ENCODE measurements around the gene HOXA6.

Gene HOXA6

DNA sequence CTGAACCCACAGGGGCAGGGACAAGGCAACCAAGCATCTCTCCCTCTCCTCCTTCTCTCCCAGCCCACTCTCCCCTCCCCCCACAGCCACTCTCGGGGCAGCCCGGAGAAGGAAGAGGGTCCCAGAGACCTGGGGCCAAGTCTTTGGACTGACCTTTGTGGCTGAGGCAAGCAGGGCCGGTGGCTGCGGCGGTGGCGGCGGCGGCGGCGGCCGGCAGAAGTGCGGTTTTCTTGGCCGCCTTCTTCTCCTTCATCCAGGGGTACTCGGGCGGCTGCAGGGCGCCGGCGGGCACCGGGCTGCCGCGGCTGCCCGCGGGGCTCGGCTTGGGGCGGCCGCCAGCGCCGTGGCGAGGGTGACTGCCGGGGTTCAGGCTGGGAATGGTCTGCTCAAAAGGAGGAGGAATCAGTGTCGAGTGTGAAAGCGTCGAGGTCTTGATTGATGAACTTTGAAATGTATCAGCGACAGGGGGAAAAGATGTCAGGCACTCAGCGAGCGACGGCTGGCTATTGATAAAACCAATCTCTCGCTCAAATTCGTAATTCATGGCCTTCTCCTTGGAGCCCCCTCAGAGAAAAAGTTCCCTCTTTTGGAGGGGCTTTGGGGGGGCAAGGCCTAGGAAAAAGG lies 45.5 kb downstream of the HOXA6 start:
- DNase-seq (ENCODE audit: insufficient read length, low spot score): no peak
- no peak for FAIRE-seq

DNA sequence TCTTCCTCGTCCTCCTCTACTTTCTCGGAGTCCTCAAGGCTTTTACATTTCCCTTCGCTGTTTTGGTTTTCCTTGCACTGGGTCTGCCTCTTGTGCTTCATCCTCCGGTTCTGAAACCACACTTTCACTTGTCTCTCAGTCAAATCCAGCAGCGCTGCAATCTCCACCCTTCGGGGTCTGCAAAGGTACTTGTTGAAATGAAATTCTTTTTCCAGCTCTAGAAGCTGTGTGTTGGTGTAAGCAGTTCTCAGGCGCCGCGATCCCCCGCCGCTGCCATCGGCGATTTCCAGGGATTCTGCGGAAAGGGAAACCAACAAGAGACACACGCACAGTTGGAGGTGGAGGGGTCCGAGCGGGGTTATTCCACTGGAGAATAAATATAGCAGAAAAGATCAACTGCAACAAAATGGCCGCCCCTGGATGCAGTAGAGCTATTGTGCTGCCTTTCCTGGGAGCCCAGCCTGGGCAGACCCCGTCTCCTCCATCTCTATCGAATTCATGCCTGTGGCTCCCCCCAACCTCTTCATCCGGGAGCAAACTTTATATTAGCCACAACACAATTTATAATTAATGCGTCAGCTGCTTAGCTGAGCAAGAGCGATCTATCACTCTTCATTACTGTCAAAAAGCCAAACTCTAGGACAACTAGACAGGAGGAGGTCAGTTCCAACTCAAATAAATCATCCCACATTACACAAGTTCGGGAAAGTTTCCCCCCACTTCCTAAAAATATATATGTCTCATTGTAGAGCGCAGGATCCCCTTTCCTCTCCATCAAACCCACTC lies 46.2 kb downstream of the HOXA6 start:
- DNase-seq (ENCODE audit: insufficient read length, low spot score) (no peak), FAIRE-seq (no peak)

DNA sequence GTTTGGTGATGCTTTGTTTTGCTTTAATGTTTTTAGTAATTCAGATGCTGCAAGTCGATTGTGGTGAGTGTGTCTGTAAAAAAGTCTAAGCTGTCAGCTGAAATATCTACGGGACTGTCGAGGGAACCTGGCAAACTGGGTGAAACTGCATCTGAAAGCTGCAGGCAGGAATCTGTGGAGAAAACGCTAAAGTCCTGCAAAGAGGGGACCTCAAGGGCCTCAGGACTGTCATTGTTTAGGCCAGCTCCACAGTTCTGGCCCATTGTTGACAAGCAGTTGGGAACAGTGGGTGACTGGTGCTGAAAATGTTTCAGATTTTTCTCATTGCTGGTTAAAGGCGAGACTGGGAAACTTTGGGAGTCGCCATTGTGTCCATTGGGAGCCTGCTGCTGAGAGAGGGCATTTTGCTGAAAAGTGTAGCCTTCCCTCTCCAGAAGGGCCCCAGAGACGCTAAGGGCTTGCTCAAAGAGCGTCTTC lies 46.8 kb downstream of the HOXA6 start:
- DNase-seq (ENCODE audit: insufficient read length, low spot score) (no peak), FAIRE-seq (no peak)

DNA sequence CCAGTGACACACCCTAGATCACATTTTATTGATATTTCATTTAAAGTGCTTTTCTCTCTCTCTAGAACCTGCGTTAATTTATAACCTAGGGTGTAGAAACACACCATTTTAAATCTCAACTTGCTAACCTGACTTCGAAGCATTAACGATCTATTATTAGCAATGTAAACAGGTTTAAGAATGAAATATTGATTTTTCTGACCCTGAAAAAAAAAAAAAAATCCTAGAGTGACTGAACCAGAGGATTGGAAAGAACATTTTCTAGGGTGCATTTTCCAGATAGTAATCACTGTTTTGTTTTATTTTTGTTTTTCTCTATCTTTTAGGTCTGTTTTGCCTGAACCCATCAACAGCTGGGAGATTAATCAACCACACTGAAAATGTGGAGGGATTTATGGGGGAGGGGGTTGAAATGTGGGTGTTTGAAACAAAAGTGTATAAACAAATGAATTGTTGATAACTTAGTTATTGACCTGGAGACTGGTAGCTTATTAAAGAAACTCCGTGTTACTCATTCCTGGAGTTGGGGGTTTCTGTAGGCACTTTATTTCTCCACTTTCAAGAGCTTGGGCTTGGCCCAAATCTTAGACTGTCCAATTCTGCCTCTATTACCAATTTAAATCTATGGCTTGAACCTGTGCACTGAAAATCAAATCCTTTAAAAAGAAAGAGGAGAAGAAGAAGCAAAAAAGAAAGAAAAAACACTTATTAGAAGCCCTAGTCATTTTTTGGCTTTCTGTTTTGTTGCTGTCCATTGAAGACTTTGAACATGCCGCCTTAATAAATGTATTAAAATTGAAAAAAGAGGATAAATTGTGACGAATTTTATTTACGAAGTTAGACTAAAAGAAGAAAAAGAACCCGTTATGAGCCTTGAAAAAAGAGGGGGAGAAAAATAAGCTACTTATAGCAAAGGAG lies 47.9 kb downstream of the HOXA6 start:
- FAIRE-seq: no peak

DNA sequence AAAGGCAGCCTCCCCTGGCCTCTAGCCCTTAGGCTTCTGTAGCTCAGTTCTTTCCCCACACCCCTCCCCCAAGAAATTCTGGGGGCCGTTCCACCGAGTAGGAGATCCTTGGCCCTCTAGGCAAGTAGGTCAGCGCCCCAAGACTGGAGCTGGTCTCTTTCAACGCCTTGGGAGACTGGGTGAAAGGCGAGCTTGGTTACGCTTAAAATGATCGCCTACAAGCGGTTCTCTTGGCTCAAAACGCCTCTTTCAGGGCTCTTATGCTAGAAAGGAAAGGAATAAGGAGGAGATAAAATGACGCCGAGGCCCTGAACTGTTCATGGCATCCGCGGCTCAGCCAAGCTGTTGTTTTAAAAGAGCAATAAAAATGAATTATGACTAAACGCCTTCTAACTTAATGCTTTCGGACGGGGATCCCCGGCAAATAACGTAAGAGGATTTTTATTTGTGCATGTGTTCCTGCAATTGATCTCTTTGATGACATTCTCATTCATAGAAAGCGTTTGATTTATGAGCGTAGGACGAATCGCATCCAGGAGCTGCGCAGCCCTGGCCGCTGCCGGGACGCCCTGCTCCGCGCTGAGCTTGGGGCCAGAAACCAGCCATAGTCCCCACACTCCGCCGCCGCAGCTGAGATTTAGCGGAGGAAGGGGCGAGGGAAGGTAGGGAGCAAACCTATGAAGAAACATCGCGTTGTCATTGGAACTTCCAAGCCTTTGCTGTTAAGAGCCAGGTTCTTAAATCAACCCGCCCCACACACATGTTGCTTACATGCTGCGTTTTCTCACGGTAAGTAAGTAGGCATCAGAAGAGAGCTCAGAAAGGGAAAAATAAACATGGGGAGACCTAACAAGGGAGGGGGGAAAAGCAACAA lies 48.8 kb downstream of the HOXA6 start:
- DNase-seq (ENCODE audit: insufficient read length, low spot score) (no peak), FAIRE-seq (no peak)

More for the DNA sequence above, 47.9 kb downstream of the HOXA6 start:
- DNase-seq (ENCODE audit: insufficient read length, low spot score): no peak

DNA sequence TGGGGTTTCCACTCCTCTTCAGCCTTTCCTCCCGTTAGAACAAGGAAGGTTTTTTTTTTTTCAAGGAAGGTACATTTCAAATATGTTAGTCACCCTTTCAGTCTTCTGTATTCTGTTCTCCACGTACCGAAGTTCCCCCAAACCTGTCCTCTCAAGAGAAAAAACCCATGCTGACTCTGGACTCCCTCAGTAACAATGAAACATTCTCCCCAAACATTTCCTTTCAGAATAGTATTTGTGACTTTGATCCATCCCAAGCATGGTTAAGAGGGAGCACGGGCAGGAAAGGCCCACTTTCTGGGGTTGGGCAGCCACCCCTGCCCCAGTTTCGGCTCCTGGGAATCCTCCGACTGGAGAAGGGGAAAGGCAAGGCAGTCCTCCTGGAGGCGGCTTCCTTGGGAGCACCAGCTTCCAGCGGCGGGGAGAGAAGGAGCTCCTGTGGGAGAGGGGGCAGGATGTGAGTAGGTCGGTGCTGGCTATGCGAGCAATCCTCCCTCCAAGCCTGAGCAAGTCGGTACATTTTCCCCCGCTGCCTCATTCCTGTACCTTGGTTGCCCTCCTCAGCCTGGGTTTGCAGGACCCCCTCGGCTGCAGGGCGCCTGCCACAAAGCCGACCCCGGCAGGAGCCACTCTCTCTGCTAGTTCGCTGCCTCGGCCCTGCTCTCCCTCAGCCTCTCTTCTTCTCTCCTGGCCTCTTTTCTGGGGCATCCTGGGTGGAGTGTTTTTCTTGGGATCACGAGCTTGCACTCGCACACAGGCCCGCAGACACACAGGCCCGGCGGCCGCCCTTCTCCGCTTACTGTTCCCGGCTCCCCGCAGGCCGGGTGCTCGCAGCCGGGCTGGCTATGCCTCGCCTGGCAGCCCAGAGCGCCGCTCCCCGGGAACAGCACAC lies 49.6 kb downstream of the HOXA6 start:
- no peak for DNase-seq (ENCODE audit: insufficient read length, low spot score)
- FAIRE-seq: peak; percentile 38

DNA sequence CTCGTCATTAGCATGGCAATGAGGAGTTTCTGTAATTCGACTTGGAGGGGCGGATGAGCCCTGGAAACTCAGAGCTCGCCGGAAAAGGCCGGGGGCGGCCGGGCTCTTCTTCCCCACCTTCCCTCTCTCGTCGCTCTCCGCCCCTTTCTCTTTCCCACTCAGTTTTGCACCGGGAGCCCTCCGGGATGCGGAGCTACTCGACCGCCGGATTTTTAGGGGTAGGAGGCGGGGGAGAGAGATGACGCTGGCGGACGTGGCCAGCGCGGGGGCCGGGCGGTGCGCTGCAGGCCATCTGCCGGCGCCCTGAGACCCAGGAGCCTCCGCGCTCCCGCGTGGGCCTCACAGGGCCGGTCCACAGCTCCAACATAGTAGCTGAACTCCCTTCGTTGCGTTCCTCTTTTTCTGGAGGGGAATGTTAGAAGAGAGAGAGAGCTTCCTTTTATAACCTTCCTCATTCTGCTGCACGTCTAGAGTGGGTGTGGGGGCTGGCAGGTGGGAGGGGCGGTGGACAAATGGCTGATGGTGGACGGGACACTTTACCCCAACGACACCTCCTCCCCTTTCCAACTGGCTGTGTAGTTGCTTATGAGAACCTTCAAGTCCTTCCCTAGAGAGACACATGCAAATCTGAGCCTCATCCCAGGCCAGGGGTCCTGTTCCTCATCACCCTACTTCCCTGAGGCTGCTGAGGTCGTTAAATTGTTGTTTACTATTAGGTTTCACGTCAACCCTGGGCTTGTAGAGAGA lies 50.6 kb downstream of the HOXA6 start:
- DNase-seq (ENCODE audit: insufficient read length, low spot score) (no peak), FAIRE-seq (no peak)

DNA sequence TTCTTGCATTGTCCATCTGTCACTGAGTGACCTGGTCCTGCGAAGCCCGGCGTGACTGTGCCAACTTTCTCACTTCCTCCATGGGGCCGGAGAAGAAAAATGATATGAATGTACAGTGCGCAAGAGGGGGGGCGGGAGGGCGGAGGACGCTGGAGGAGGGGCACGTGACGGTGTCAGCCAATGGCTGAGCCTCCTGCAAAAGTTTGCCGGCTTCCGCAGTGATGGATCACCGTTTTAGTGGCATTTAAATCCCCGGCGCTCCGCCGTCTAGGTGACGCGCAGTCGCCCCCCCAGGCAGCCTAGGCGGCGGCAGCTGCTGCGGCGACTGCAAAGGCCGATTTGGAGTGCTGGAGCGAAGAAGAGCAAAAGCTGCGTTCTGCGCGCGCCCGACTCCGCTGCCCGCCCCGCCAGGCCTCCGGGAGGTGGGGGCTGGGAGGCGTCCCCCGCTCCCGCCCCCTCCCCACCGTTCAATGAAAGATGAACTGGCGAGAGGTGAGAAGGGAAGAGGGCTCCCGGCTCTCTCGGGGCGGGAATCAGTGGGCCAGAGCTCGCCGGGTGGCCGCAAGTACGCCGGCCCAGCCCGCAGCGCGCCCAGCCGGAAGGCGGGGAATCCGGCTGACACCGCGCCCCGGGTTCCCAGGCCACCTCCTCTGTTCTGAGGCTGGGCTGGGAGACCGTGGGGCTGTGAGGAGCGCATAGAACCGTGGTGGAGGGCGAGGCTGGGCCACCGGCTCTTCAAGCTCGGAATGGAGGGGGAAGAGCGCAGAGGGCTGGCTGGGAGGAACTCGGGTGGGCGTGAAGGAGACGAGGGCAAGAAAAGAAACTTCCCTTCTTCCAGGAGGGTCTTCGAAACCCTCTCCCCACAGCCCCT lies 51.4 kb downstream of the HOXA6 start, which contains the start of gene HOXA1:
Gene HOXA1 (minus strand): TSS at position 104 of the 871 bp plus-strand sequence. CDS start 88 bp downstream, at position 16.
- DNase-seq (ENCODE audit: insufficient read length, low spot score): peak; percentile 93
- no peak for FAIRE-seq

Data from HTR-8/SVneo (cell line).